Esophagus squamous epithelium (tissue), 5 donors: ENCODE measurements around the gene FBXW11. TPM values are rescaled to one million over a fixed set of nuclear protein-coding genes. Genes with fewer than 3 reads are reported as not detected.

ENCODE experiments used
- DNase-seq: peaks from one replicate; lab custom pipeline; 2025; lab: John Stamatoyannopoulos, UW
- H3K27ac ChIP-seq, 4 donors: fragments of 200-600 bp; sonication (generic); one replicate each; pipeline ENCODE4 v1.5.1; 2016 to 2019; ENCODE audit warnings: mild to moderate bottlenecking in 1 of 4
- H3K27me3 ChIP-seq, 4 donors: fragments of 200-600 bp; sonication (generic); 1 replicate in 3 of 4; 2 replicates in 1 of 4; pipeline versions ENCODE4 v1.5.1 to v1.6.0; 2017 to 2021; ENCODE audit warnings: antibody characterized with exemption in 1 of 4
- H3K36me3 ChIP-seq, 3 donors: fragments of 200-600 bp; sonication (generic); one replicate each; pipeline ENCODE4 v1.5.1; 2016 to 2019
- H3K4me1 ChIP-seq, 3 donors: fragments of 200-600 bp; sonication (generic); one replicate each; pipeline ENCODE4 v1.5.1; 2017 to 2019
- H3K4me3 ChIP-seq, 4 donors: fragments of 200-600 bp; sonication (generic); 1 replicate in 3 of 4; 2 replicates in 1 of 4; pipeline ENCODE4 v1.5.1; 2016 to 2019; ENCODE audit warnings: mild to moderate bottlenecking in 2 of 4, moderate library complexity in 1 of 4
- H3K9me3 ChIP-seq, 3 donors: fragments of 200-600 bp; sonication (generic); one replicate each; pipeline ENCODE4 v1.5.1; 2016 to 2019
- POLR2A ChIP-seq, 4 donors: fragments of 450-650 bp; IDR thresholded peaks; one replicate each; pipeline ENCODE4 v1.6.1; 2017; ENCODE audit warnings: antibody characterized with exemption in 4 of 4, mild to moderate bottlenecking in 4 of 4, moderate library complexity in 3 of 4
- WGBS, 2 donors: methylation state at CpG; one replicate each; pipeline ENCODE4 v1.1.5; 2018; 5-methylcytosine and 5-hydroxymethylcytosine counted together
- intact Hi-C: fragments of 100-400 bp; cut with DNase I; formaldehyde crosslinking; loops from one replicate; pipeline ENCODE4 v1.15.0; 2022
- total RNA-seq, 4 donors: library from RNA; depleted of rRNA; stranded (reverse); fragments of >200 nt; gene quantifications; one replicate each; pipeline ENCODE4 v1.1.0, GENCODE V29; 2016
- TF ChIP-seq, protein P1 (sequence below), 6 experiments: fragments of 450-650 bp in 4 of 6; fragments of 200-600 bp in 2 of 6; sonication (generic) in 2 of 6; IDR thresholded peaks; one replicate each; pipeline ENCODE4 v1.5.1; 2016 to 2019; ENCODE audit warnings: antibody characterized with exemption in 6 of 6, mild to moderate bottlenecking in 4 of 6, moderate library complexity in 4 of 6
- donor health status: DM: yes; HTN: yes; CAD: no.

The FBXW11 gene
- total RNA-seq, 4 donors from 2014 or later = 43.5 to 63.2 (median 49.0) TPM

DNA sequence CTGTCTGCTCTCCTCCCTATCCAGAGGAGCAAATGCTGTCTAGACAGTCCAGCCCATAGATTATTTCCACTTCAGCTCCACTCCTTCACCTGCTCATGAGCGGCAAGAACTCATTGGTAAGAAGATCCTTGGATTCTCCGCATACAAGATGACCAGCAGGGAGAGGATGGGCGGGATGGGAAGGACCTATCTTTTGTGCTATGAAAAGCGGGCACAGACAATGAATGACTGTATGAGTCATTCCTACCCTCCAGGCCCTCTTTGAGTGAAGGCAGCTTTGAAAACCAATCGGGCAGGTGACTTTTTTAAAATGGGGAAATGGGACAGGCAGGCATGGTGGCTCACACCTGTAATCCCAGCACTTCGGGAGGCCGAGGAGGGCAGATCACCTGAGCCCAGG is 171.4 kb downstream of the FBXW11 start:
- H3K9me3 ChIP-seq = peaks cover 0 to 9% (median 6%) of the 10 kb centered on the region in 3 donors
- H3K36me3 ChIP-seq = no peaks in the 10 kb centered on the region
- H3K27ac ChIP-seq = no peak overlapping the region
- H3K4me1 ChIP-seq = no peaks in the 10 kb centered on the region
- peaks cover 0 to 4% (median 0%) of the 10 kb centered on the region in 4 donors for H3K27me3 ChIP-seq
- intact Hi-C loops = no loop called here
- no peak overlapping the region for H3K4me3 ChIP-seq
- TF ChIP-seq, protein P1, sequence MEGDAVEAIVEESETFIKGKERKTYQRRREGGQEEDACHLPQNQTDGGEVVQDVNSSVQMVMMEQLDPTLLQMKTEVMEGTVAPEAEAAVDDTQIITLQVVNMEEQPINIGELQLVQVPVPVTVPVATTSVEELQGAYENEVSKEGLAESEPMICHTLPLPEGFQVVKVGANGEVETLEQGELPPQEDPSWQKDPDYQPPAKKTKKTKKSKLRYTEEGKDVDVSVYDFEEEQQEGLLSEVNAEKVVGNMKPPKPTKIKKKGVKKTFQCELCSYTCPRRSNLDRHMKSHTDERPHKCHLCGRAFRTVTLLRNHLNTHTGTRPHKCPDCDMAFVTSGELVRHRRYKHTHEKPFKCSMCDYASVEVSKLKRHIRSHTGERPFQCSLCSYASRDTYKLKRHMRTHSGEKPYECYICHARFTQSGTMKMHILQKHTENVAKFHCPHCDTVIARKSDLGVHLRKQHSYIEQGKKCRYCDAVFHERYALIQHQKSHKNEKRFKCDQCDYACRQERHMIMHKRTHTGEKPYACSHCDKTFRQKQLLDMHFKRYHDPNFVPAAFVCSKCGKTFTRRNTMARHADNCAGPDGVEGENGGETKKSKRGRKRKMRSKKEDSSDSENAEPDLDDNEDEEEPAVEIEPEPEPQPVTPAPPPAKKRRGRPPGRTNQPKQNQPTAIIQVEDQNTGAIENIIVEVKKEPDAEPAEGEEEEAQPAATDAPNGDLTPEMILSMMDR (IDR thresholded peaks at IDR 0.05) = no peak
- no peak for TF ChIP-seq POLR2A (IDR thresholded peaks at IDR 0.05)
- no peak for DNase-seq
- 52 to 67% methylated on average over 7 of the region's 7 CpGs for WGBS, 2 donors

DNA sequence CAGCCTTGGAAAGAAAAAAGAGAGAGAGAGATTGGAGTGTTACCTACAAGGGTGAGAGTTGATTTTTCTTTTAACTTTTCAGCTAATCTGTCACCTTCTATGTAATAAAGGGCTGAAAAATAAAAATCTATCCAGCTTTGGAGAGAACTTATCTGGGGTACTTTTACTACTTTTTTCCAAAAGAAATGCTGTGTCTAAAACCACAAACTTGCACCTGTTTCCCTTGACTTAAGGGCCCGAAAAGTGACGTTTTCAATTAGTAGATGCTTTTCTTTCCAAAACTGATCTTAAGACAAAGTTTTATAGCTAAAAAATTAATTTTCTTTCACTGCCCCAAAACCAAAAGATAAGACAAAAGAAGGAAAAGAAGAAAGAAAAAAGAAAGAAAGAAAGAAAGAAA is 172.0 kb downstream of the FBXW11 start:
- peaks cover 0 to 4% (median 0%) of the 10 kb centered on the region in 4 donors for H3K27me3 ChIP-seq
- no peaks in the 10 kb centered on the region for H3K36me3 ChIP-seq
- H3K4me3 ChIP-seq = no peak overlapping the region
- 76 to 90% methylated on average over 2 of the region's 2 CpGs for WGBS, 2 donors
- H3K4me1 ChIP-seq = no peaks in the 10 kb centered on the region
- H3K9me3 ChIP-seq = peaks cover 0 to 9% (median 6%) of the 10 kb centered on the region in 3 donors
- intact Hi-C loops = no loop called here
- no peak for DNase-seq
- no peak overlapping the region for H3K27ac ChIP-seq
- TF ChIP-seq POLR2A (IDR thresholded peaks at IDR 0.05) = no peak
- TF ChIP-seq, protein P1 (IDR thresholded peaks at IDR 0.05) = no peak

DNA sequence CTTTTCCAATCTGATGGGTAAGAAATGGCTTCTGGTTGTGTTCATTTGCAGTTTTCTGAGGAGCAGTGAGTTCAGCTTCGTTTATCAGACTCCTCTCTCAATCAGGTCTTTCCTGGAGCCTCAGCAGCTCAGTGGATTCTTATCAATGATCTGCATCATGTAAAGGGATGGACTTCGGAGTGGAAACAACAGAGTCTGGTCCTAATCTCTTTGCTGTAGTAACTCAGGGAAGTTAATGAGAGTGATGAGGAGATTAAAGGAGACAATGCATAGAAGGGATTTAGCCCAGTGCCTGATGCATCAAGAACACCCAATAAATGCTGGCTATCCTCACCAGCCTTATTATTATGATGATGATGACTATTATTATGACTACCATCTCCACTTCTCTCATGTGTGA is 173.7 kb downstream of the FBXW11 start:
- no peak overlapping the region for H3K4me3 ChIP-seq
- no peak for DNase-seq
- H3K4me1 ChIP-seq = no peaks in the 10 kb centered on the region
- H3K36me3 ChIP-seq = no peaks in the 10 kb centered on the region
- 80 to 91% methylated on average over 1 to 2 of the region's 2 CpGs for WGBS, 2 donors
- TF ChIP-seq POLR2A (IDR thresholded peaks at IDR 0.05) = no peak
- H3K9me3 ChIP-seq = peaks cover 0 to 9% (median 6%) of the 10 kb centered on the region in 3 donors
- intact Hi-C loops = no loop called here
- H3K27me3 ChIP-seq = peaks cover 0 to 3% (median 0%) of the 10 kb centered on the region in 4 donors
- H3K27ac ChIP-seq = no peak overlapping the region

DNA sequence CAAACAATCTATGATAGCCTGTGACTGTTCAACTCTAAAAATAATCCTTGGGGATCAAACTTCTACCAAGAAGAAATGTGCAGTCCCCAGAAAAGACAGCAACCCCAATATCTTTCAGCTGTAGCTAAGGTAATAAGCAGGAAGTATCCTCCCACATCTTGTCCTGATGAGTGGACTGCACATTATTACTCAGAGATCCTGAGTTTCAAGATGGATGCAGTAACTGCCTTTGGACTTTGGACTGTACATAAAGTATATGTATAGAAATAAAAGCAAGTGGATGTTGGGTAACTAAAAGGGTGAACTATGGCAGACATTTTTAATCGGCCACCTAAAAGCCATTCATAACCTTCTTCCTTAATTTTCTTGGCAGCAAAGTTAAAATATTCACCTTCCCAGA is 175.8 kb downstream of the FBXW11 start:
- no peak for DNase-seq
- Histone ChIP-seq H3K4me1 (no peaks in the 10 kb centered on the region), H3K27ac (no peak overlapping the region), H3K36me3 (no peaks in the 10 kb centered on the region), H3K9me3 (peaks cover 0 to 9% (median 6%) of the 10 kb centered on the region in 3 donors), H3K4me3 (no peak overlapping the region), H3K27me3 (no peaks in the 10 kb centered on the region)
- TF ChIP-seq, protein P1 (IDR thresholded peaks at IDR 0.05) = no peak
- no peak for TF ChIP-seq POLR2A (IDR thresholded peaks at IDR 0.05)
- intact Hi-C loops = no loop called here
- WGBS, 2 donors = 63 to 78% methylated on average over 1 of the region's 1 CpG

DNA sequence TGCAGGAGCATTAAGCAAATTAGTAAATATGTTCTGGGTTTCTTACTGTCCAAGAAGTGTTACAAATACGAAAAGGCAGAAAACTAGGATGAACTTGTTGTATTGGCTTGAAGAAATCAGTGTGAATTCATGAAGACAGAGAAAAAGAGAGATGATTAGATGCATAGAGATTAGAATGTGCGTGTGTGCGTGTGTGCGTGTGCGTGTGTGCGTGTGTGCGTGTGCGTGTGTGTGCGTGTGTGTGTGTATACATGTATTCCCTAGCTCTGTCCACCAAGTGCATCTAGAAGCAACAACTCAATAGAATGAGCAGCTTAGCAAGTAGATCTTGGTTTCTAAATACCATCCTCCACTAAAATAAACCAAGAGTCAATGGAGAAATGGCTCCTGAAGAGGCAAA is 179.3 kb downstream of the FBXW11 start:
- H3K4me1 ChIP-seq = no peaks in the 10 kb centered on the region
- H3K27ac ChIP-seq = no peak overlapping the region
- intact Hi-C loops = no loop called here
- no peak overlapping the region for H3K4me3 ChIP-seq
- DNase-seq = no peak
- TF ChIP-seq POLR2A (IDR thresholded peaks at IDR 0.05) = no peak
- TF ChIP-seq, protein P1 (IDR thresholded peaks at IDR 0.05) = no peak
- H3K27me3 ChIP-seq = peaks cover 0 to 5% (median 0%) of the 10 kb centered on the region in 4 donors
- WGBS, 2 donors = 91 to 92% methylated on average over 9 of the region's 9 CpGs
- H3K9me3 ChIP-seq = no peaks in the 10 kb centered on the region
- no peaks in the 10 kb centered on the region for H3K36me3 ChIP-seq

DNA sequence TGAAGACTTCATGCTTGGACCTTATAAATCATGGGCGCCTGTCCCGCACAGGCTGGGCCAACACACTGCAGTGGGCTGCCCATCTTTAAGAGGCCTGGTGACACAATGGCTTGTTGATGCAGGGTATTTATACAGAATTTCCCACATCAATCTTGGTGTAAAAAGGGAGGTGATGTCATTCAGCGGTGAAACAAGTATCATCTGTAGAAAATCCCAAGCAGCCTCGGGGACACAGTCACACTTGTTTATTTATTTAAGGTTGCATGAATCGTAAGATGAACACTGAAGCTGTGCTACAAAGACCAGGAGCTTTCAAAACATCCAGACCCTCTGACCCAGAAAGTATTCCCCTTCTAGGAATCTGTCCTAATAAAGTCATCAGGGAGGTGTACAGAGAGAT is 180.3 kb downstream of the FBXW11 start:
- Histone ChIP-seq H3K36me3 (no peaks in the 10 kb centered on the region), H3K9me3 (no peaks in the 10 kb centered on the region), H3K4me1 (no peaks in the 10 kb centered on the region), H3K4me3 (no peak overlapping the region), H3K27me3 (peaks cover 0 to 5% (median 0%) of the 10 kb centered on the region in 4 donors), H3K27ac (no peak overlapping the region)
- TF ChIP-seq, protein P1 (IDR thresholded peaks at IDR 0.05) = no peak
- no peak for TF ChIP-seq POLR2A (IDR thresholded peaks at IDR 0.05)
- no peak for DNase-seq
- WGBS, 2 donors = 56 to 57% methylated on average over 5 of the region's 5 CpGs
- intact Hi-C loops = no loop called here
